HG02981 (cell line): ENCODE results near the gene SEMA6D.
"Not testable (repeated sequence)": the region's sequence is repeated elsewhere in the genome, so short reads cannot be mapped to it uniquely, and the experiment has no call there.

Source experiments
- ATAC-seq: cut with Tn5 transposase; IDR thresholded peaks from one replicate; pipeline ENCODE4 v1.9.1; 2021; ENCODE audit warnings: mild to moderate bottlenecking, moderate library complexity; ENCODE audit not compliant: unreplicated experiment

The SEMA6D gene

DNA sequence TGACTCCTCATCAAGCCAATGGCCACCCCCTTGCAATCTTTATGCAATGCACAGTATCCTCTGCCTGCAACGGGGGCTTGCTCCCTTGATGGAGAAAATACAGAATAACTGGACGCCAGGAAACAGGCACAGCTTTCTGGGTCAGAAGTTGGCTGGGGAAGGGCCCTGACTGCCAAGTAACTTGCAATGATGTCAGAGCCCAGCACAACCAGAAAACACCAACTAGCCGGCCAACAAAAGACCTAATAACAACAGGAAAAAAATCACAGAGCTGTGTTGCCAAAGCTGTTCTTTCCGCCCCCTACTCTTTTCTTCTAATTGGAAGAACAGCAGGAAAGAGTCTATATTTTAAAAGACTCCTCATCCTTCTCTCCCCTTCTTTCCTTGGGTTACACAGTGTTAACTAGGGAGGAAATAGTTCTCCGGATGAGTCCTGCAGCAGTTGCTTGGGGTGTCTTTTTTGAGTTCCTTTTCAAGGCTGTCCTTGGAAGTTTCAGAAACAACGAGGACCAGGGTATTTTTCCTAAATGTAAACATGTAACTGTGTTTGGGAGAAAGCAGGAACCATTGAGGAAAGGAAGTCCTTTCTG is 1.4 kb upstream of the SEMA6D start:
- no peak for ATAC-seq

- no peak for ATAC-seq
Observed at GRCh38 chr15:47716516-47716915, 789 bp upstream of the SEMA6D start.

DNA sequence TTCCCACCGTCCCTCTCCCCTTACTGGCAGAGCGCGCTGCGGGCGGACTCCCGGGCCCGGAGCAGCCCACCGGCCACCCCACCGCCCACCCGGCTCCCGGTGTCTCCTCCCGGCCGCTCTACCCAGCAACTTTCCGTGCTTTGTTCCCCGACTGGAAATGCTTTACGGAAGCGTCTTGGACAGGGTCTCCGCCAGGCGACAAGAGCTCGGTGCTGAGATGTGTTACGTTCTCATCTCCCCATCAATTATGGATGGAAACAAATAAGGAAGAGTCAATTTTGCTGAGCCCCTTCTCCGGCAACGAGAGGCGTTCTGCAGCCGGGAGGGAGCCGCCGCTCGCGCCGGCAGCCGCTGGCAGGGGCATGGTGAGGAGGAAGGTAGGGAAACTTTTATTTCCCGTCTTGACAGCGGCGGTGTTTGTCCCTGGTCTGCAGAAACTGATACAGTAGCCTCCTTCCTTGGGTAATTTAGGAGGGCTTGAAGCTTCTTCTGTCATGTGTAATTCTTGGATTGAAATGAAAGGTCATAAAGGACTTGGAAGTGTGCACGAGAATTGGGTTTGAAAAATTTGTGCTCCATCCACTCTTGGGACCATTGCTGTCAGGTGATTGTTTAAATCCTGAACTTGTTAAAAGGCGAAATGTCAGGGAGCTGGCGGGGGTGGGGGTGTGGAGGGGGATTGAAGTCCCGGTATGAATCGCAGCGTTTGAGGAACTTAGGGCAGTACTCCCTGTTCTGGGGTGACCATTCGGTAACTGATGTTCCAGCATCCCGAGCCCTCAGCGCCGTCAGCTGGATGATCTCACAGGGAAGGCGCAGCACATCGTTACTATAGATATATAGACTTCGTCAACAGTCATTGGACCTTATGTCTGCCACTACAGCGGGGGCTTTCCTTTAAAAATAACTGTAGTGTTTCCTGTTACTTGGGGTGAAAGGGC is 1.5 kb downstream of the SEMA6D start:
- ATAC-seq, result no peak

- no peak for ATAC-seq
Observed at GRCh38 chr15:47719730-47720129, 2.4 kb downstream of the SEMA6D start.

DNA sequence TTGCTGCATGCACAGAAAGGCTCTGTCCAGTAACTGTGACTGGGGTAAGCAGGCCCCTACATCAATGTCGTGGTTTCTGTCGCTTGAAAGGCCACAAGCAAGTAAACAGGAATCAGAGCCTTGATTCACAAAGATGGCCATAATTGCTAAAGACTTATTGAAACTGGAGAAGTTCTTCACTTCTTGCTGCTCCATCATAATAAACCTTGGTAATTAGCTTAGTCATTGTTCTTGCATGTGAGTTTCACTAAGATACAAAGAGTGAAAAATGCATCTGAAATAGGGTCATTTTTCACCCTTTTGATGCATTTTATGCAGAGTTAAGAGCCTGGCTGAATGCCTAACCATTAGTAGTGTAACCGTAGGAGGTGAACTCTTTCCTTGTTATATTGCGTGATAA is 3.2 kb downstream of the SEMA6D start:
- no peak for ATAC-seq

- ATAC-seq, result no peak
Observed at GRCh38 chr15:47721676-47722075, 4.4 kb downstream of the SEMA6D start.

GRCh38 chr15:47724346-47724745 is 7.0 kb downstream of the SEMA6D start:
- no peak for ATAC-seq

GRCh38 chr15:47725051-47725450 is 7.7 kb downstream of the SEMA6D start:
- no peak for ATAC-seq

GRCh38 chr15:47725906-47726305 is 8.6 kb downstream of the SEMA6D start:
- no peak for ATAC-seq

DNA sequence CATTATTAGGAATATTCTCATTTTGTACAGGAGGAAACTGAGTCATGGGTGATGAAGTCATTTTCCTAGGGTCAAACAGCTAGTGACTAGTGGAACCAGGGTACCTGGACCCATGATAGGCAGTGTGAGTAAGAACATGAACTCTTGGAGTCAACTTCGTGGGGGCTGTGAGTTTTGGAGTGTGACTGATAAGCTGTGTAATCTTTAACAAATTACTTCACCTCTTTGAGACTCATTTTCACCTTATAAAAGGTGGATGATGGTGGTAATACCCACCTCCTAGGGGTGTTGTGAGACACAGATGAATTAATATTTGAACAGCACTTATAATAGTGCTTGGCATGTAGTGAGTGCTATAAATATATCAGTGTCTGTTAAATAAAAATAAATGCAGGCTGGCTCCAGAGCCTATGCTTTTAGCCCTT is 9.1 kb downstream of the SEMA6D start:
- no peak for ATAC-seq

GRCh38 chr15:47727137-47727536 is 9.8 kb downstream of the SEMA6D start:
- no peak for ATAC-seq

DNA sequence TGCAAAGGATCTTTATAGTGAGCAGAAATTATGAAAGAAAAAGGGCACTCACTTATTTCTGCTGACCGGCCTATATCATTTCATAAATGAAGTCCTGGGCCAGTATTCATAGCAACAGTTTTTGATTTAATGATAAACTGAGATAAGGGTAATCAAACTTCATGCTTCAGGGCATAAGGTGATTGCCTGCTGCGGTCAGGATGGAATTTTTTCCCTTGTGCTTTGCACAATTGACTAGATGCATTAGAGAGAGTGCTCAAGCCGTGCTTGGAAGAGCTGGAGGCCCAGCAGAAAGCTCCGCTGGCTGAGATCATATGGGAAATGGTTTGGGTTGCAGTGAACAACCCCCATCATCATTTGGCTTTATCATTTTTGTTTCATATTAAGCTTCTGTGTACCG is 10.4 kb downstream of the SEMA6D start:
- ATAC-seq, result no peak

- ATAC-seq, result no peak
Observed at GRCh38 chr15:47728426-47728825, 11.1 kb downstream of the SEMA6D start.

DNA sequence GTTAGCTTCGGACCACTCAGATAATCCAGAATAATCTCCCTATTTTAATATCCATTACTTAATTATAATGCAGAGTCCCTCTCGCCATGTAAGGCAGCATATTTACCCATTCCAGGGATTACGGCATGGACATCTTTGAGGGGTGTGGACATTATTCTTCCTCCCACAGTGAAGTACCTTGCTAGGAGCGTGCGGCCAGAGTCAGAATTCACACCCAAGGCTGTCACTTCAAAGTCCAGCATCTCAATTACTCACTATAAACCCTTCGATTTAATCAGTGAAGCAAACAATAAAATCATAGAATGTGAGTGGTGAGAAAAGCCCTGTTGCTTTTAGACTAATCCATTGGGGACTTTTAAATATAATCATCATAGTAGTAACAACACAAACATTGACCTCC is 11.6 kb downstream of the SEMA6D start:
- ATAC-seq, result no peak

DNA sequence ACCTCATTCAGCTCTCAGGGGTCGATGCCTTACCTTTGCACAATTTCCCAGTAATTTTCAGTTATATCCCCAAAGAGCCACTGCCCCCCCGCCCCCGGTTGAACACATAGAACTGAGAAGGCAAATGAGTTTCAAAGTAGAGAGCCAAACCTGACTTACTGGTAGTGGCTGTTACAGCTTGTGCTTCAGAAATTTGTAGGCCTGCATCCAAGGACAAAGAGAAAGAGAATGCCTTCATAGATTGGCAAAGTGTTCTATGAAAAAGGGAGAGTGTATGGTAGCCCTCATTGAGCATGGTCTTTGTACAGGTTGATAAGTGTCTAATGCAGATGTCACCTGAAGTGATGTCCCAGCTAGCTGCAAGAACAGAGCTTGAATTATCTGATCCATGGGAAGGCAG is 13.9 kb downstream of the SEMA6D start:
- no peak for ATAC-seq

GRCh38 chr15:47732248-47732647 is 14.9 kb downstream of the SEMA6D start:
- no peak for ATAC-seq

GRCh38 chr15:47733085-47733484 is 15.8 kb downstream of the SEMA6D start:
- no peak for ATAC-seq

DNA sequence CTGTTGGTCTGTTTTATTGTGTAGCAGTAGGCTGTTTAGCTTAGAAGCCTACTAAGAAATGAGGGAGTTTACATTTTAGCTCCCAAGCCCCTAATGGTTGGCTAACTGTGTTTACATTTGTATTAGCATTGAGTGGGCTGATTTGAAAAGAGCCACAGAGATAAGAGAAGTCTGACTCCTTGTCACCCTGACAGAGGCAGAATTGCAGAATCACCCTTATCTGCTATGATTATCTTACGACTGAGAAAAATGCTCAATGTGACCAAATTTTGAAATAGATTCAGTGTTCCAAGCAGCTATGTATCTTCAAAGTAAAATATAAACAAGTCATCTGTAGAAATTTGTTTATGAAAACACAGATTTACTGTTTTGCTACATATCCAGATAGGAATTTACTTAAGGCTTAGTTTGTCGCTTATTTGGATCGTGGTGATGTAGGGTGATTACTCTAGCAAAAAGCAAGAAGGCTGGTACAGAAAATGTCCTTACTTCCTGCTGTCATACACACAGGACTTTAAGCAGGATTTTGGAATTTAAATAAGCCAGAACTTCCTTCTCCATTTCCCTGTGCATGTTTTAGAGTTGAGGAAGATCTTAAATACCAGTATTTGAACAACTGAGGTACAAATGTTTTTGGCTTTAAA is 19.0 kb downstream of the SEMA6D start:
- ATAC-seq, result no peak

DNA sequence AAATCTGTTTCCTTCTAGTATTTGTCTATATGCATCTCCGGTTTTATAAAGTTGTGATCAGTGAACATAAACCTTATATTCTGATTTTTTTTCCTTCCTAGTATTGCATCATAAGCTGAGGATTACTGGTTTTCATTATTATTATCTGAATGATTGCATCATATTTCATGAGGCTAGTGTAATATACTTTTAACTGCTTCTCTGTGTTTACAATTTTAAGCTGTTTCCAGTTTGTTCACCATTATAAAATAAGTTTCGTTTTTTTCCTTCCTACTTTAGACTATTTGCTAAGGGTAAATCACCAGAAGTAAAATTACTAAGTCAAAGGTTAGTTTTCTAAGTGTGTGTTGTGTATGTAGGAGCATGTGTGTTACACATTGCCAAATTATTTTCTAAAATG is 20.2 kb downstream of the SEMA6D start:
- ATAC-seq, result no peak

GRCh38 chr15:47738144-47738825 is 21.0 kb downstream of the SEMA6D start:
- ATAC-seq, result not testable (repeated sequence)

GRCh38 chr15:47741082-47741481 is 23.8 kb downstream of the SEMA6D start:
- no peak for ATAC-seq
